PC-3 (cell line): Measurements from ENCODE around the gene NPAS2.

Source experiments
- CTCF ChIP-seq: fragments of 300-600 bp; sonication (generic); conservative IDR thresholded peaks from 2 replicates; pipeline ENCODE4 v1.5.1; 2017; ENCODE audit warnings: antibody characterized with exemption, low read depth, mild to moderate bottlenecking, low read length
- EZH2 ChIP-seq: fragments of 300-600 bp; sonication (generic); IDR thresholded peaks from one replicate; pipeline ENCODE4 v1.6.1; 2017; ENCODE audit warnings: antibody characterized with exemption, mild to moderate bottlenecking, low read length; ENCODE audit not compliant: unreplicated experiment

- no peak for TF ChIP-seq CTCF
- no peak for TF ChIP-seq EZH2
These were observed 117.1 kb downstream of the NPAS2 start for GRCh38 chr2:100936972-100937542.
